ENCODE measurements around the gene WDSUB1.

The WDSUB1 gene

GRCh38 chr2:159215116-159215515 is 71.4 kb downstream of the WDSUB1 start:
- Histone ChIP-seq H3K36me3 (replicated peaks) (peaks cover 48% of the 10 kb centered on the region), H3K27me3 (replicated peaks) (no peaks in the 10 kb centered on the region), H3K4me3 (ENCODE audit: low read depth, low read length) (no peak overlapping the region), H3K27ac (no peak overlapping the region)
- DNase-seq, result no peak
- no peak for TF ChIP-seq CTCF (IDR thresholded peaks at IDR 0.05; ENCODE audit: low read depth, low read length, missing control alignments)
- in situ Hi-C loops (cut with HindIII; ENCODE audit: low pct_ligation_motif_present, low sequenced_read_pairs), result no loop called here

- H3K27ac ChIP-seq, result no peak overlapping the region
- in situ Hi-C loops (cut with HindIII; ENCODE audit: low pct_ligation_motif_present, low sequenced_read_pairs), result no loop called here
- no peak for DNase-seq
- TF ChIP-seq CTCF (IDR thresholded peaks at IDR 0.05; ENCODE audit: low read depth, low read length, missing control alignments), result no peak
- no peak overlapping the region for H3K4me3 ChIP-seq (ENCODE audit: low read depth, low read length)
- no peaks in the 10 kb centered on the region for H3K27me3 ChIP-seq (replicated peaks)
- H3K36me3 ChIP-seq (replicated peaks), result peaks cover 42% of the 10 kb centered on the region
These were observed 72.1 kb downstream of the WDSUB1 start for GRCh38 chr2:159214325-159214865.

- no peak for TF ChIP-seq CTCF (IDR thresholded peaks at IDR 0.05; ENCODE audit: low read depth, low read length, missing control alignments)
- Histone ChIP-seq H3K27ac (no peak overlapping the region), H3K36me3 (replicated peaks) (peaks cover 32% of the 10 kb centered on the region), H3K4me3 (ENCODE audit: low read depth, low read length) (no peak overlapping the region), H3K27me3 (replicated peaks) (no peaks in the 10 kb centered on the region)
- in situ Hi-C loops (cut with HindIII; ENCODE audit: low pct_ligation_motif_present, low sequenced_read_pairs), result no loop called here
- DNase-seq, result no peak
These were observed 73.2 kb downstream of the WDSUB1 start for GRCh38 chr2:159213296-159213695.

GRCh38 chr2:159211447-159212396 is 74.8 kb downstream of the WDSUB1 start:
- TF ChIP-seq CTCF (IDR thresholded peaks at IDR 0.05; ENCODE audit: low read depth, low read length, missing control alignments), result no peak
- in situ Hi-C loops (cut with HindIII; ENCODE audit: low pct_ligation_motif_present, low sequenced_read_pairs), result no loop called here
- H3K27ac ChIP-seq, result no peak overlapping the region
- H3K4me3 ChIP-seq (ENCODE audit: low read depth, low read length), result no peak overlapping the region
- DNase-seq, result no peak
- H3K27me3 ChIP-seq (replicated peaks), result no peaks in the 10 kb centered on the region
- H3K36me3 ChIP-seq (replicated peaks), result peaks cover 22% of the 10 kb centered on the region

- TF ChIP-seq CTCF (IDR thresholded peaks at IDR 0.05; ENCODE audit: low read depth, low read length, missing control alignments), result no peak
- in situ Hi-C loops (cut with HindIII; ENCODE audit: low pct_ligation_motif_present, low sequenced_read_pairs), result no loop called here
- Histone ChIP-seq H3K4me3 (ENCODE audit: low read depth, low read length) (no peak overlapping the region), H3K36me3 (replicated peaks) (peaks cover 13% of the 10 kb centered on the region), H3K27ac (no peak overlapping the region), H3K27me3 (replicated peaks) (no peaks in the 10 kb centered on the region)
- no peak for DNase-seq
These were observed 76.9 kb downstream of the WDSUB1 start for GRCh38 chr2:159209341-159210306.

Measured in brain microvascular endothelial cell (primary cell).